Jurkat, Clone E6-1 (cell line): Measurements from ENCODE around the gene TUBG1.
"Not testable (repeated sequence)": the region's sequence is repeated elsewhere in the genome, so short reads cannot be mapped to it uniquely, and the experiment has no call there.

Experiments
- DNase-seq: peaks from one replicate; pipeline ENCODE4 v3.0.0-alpha.2; 2011; ENCODE audit warnings: low read depth, low spot score
- H3K4me3 ChIP-seq: 2 replicates; pipeline ENCODE4 v1.5.1; 2011; ENCODE audit warnings: mild to moderate bottlenecking, low read length, control low read depth, moderate library complexity

The TUBG1 gene

GRCh38 chr17:42617956-42618431 is 8.5 kb downstream of the TUBG1 start:
- no peak overlapping the region for H3K4me3 ChIP-seq
- DNase-seq = peak; percentile 43

GRCh38 chr17:42618442-42619150 is 9.1 kb downstream of the TUBG1 start:
- DNase-seq = no peak
- no peak overlapping the region for H3K4me3 ChIP-seq

- not testable (repeated sequence) for DNase-seq
These were observed 12.5 kb downstream of the TUBG1 start for GRCh38 chr17:42621987-42622386.

GRCh38 chr17:42623271-42623670 is 13.8 kb downstream of the TUBG1 start:
- no peak for DNase-seq
- no peak overlapping the region for H3K4me3 ChIP-seq

More at GRCh38 chr17:42621987-42622386, 12.5 kb downstream of the TUBG1 start:
- H3K4me3 ChIP-seq = not testable (repeated sequence)

GRCh38 chr17:42623732-42624596 is 14.5 kb downstream of the TUBG1 start:
- H3K4me3 ChIP-seq = no peak overlapping the region
- no peak for DNase-seq

GRCh38 chr17:42627032-42627764 is 17.7 kb downstream of the TUBG1 start:
- H3K4me3 ChIP-seq, DNase-seq: not testable (repeated sequence)

- H3K4me3 ChIP-seq = no peak overlapping the region
- no peak for DNase-seq
These were observed 20.0 kb downstream of the TUBG1 start for GRCh38 chr17:42629411-42630009.

- no peak overlapping the region for H3K4me3 ChIP-seq
- DNase-seq = no peak
These were observed 23.5 kb downstream of the TUBG1 start for GRCh38 chr17:42632949-42633444.

- no peak overlapping the region for H3K4me3 ChIP-seq
- no peak for DNase-seq
These were observed 30.1 kb downstream of the TUBG1 start for GRCh38 chr17:42639525-42640113.

GRCh38 chr17:42640121-42640520 is 30.6 kb downstream of the TUBG1 start:
- DNase-seq = no peak
- no peak overlapping the region for H3K4me3 ChIP-seq

- DNase-seq = no peak
- no peak overlapping the region for H3K4me3 ChIP-seq
These were observed 32.9 kb downstream of the TUBG1 start for GRCh38 chr17:42642336-42642735.

- no peak for DNase-seq
These were observed 38.3 kb downstream of the TUBG1 start for GRCh38 chr17:42647778-42648177.

GRCh38 chr17:42651392-42651791 is 41.9 kb downstream of the TUBG1 start:
- DNase-seq = no peak
- no peak overlapping the region for H3K4me3 ChIP-seq

More at GRCh38 chr17:42647778-42648177, 38.3 kb downstream of the TUBG1 start:
- no peak overlapping the region for H3K4me3 ChIP-seq

GRCh38 chr17:42653179-42654124 is 44.0 kb downstream of the TUBG1 start:
- no peak for DNase-seq
- no peak overlapping the region for H3K4me3 ChIP-seq

- no peak overlapping the region for H3K4me3 ChIP-seq
- no peak for DNase-seq
These were observed 46.0 kb downstream of the TUBG1 start for GRCh38 chr17:42655528-42655927.

GRCh38 chr17:42657824-42658588 is 48.5 kb downstream of the TUBG1 start:
- no peak overlapping the region for H3K4me3 ChIP-seq
- DNase-seq = no peak
